ENCODE data around the gene YJEFN3.

YJEFN3 gene

GRCh38 chr19:19490214-19490968 lies 38.3 kb upstream of the YJEFN3 start:
- no peak overlapping the region for H3K4me3 Mint-ChIP-seq
- peak overlapping the region; percentile 92 for H3K27ac Mint-ChIP-seq
- peak; percentile 67 for DNase-seq
- ATAC-seq (replicated peaks) = peak; percentile 50 to 65
- peaks cover 30 to 36% of the 10 kb centered on the region in 2 donors for H3K36me3 Mint-ChIP-seq
- H3K27me3 Mint-ChIP-seq = no peaks in the 10 kb centered on the region
- no peaks in the 10 kb centered on the region for H3K9me3 Mint-ChIP-seq
- peaks cover 37 to 47% of the 10 kb centered on the region in 2 donors for H3K4me1 Mint-ChIP-seq

- Mint-ChIP-seq H3K4me1 (peaks cover 33 to 41% of the 10 kb centered on the region in 2 donors), H3K36me3 (peaks cover 34 to 44% of the 10 kb centered on the region in 2 donors), H3K27ac (no peak overlapping the region), H3K9me3 (no peaks in the 10 kb centered on the region), H3K4me3 (no peak overlapping the region), H3K27me3 (no peaks in the 10 kb centered on the region)
- DNase-seq (no peak), ATAC-seq (replicated peaks) (no peak)
These were observed 37.2 kb upstream of the YJEFN3 start for GRCh38 chr19:19491321-19492025.

GRCh38 chr19:19492026-19492610 lies 36.6 kb upstream of the YJEFN3 start:
- Mint-ChIP-seq H3K4me3 (no peak overlapping the region), H3K27ac (no peak overlapping the region), H3K36me3 (peaks cover 37 to 46% of the 10 kb centered on the region in 2 donors), H3K27me3 (no peaks in the 10 kb centered on the region), H3K9me3 (no peaks in the 10 kb centered on the region), H3K4me1 (peaks cover 31 to 41% of the 10 kb centered on the region in 2 donors)
- DNase-seq (no peak), ATAC-seq (replicated peaks) (no peak)

- no peak overlapping the region for H3K4me3 Mint-ChIP-seq
- ATAC-seq (replicated peaks) (no peak), DNase-seq (no peak)
- peaks cover 16 to 24% of the 10 kb centered on the region in 2 donors for H3K4me1 Mint-ChIP-seq
- no peaks in the 10 kb centered on the region for H3K27me3 Mint-ChIP-seq
- no peaks in the 10 kb centered on the region for H3K9me3 Mint-ChIP-seq
- peaks cover 39 to 51% of the 10 kb centered on the region in 2 donors for H3K36me3 Mint-ChIP-seq
- H3K27ac Mint-ChIP-seq = no peak overlapping the region
These were observed 34.7 kb upstream of the YJEFN3 start for GRCh38 chr19:19493841-19494546.

- Mint-ChIP-seq H3K27ac (no peak overlapping the region), H3K36me3 (peaks cover 44 to 46% of the 10 kb centered on the region in 2 donors), H3K27me3 (no peaks in the 10 kb centered on the region), H3K9me3 (no peaks in the 10 kb centered on the region), H3K4me3 (no peak overlapping the region), H3K4me1 (peaks cover 2 to 6% of the 10 kb centered on the region in 2 donors)
- DNase-seq = no peak
- ATAC-seq (replicated peaks) = no peak
These were observed 32.8 kb upstream of the YJEFN3 start for GRCh38 chr19:19495614-19496603.

GRCh38 chr19:19498255-19498991 lies 30.3 kb upstream of the YJEFN3 start:
- DNase-seq (no peak), ATAC-seq (replicated peaks) (no peak)
- H3K36me3 Mint-ChIP-seq = peaks cover 58% of the 10 kb centered on the region in 2 donors
- no peak overlapping the region for H3K4me3 Mint-ChIP-seq
- peak overlapping the region; percentile 82 for H3K27ac Mint-ChIP-seq
- peaks cover 2 to 6% of the 10 kb centered on the region in 2 donors for H3K4me1 Mint-ChIP-seq
- H3K27me3 Mint-ChIP-seq = no peaks in the 10 kb centered on the region
- no peaks in the 10 kb centered on the region for H3K9me3 Mint-ChIP-seq

GRCh38 chr19:19499272-19499995 lies 29.3 kb upstream of the YJEFN3 start:
- DNase-seq = no peak
- Mint-ChIP-seq H3K36me3 (peaks cover 54 to 60% of the 10 kb centered on the region in 2 donors), H3K4me1 (peaks cover 2 to 6% of the 10 kb centered on the region in 2 donors), H3K27me3 (no peaks in the 10 kb centered on the region), H3K27ac (peak overlapping the region; percentile 82), H3K4me3 (no peak overlapping the region), H3K9me3 (no peaks in the 10 kb centered on the region)
- ATAC-seq (replicated peaks) = no peak

- Mint-ChIP-seq H3K9me3 (no peaks in the 10 kb centered on the region), H3K36me3 (peaks cover 54 to 59% of the 10 kb centered on the region in 2 donors), H3K4me1 (no peaks in the 10 kb centered on the region), H3K4me3 (no peak overlapping the region), H3K27me3 (no peaks in the 10 kb centered on the region), H3K27ac (peak overlapping the region; percentile 59)
- DNase-seq (no peak), ATAC-seq (replicated peaks) (no peak)
These were observed 27.6 kb upstream of the YJEFN3 start for GRCh38 chr19:19500975-19501644.

- Mint-ChIP-seq H3K27ac (peak overlapping the region; percentile 69), H3K36me3 (peaks cover 53 to 60% of the 10 kb centered on the region in 2 donors), H3K9me3 (no peaks in the 10 kb centered on the region), H3K4me1 (no peaks in the 10 kb centered on the region), H3K27me3 (no peaks in the 10 kb centered on the region), H3K4me3 (no peak overlapping the region)
- DNase-seq = no peak
- no peak for ATAC-seq (replicated peaks)
These were observed 26.9 kb upstream of the YJEFN3 start for GRCh38 chr19:19501798-19502197.

GRCh38 chr19:19502281-19502680 lies 26.4 kb upstream of the YJEFN3 start:
- no peak for DNase-seq
- Mint-ChIP-seq H3K36me3 (peaks cover 53 to 59% of the 10 kb centered on the region in 2 donors), H3K27ac (peak overlapping the region; percentile 69), H3K27me3 (no peaks in the 10 kb centered on the region), H3K4me1 (no peaks in the 10 kb centered on the region), H3K4me3 (no peak overlapping the region), H3K9me3 (no peaks in the 10 kb centered on the region)
- no peak for ATAC-seq (replicated peaks)

- H3K4me1 Mint-ChIP-seq = no peaks in the 10 kb centered on the region
- H3K4me3 Mint-ChIP-seq = no peak overlapping the region
- peaks cover 57 to 64% of the 10 kb centered on the region in 2 donors for H3K36me3 Mint-ChIP-seq
- H3K27ac Mint-ChIP-seq = peak overlapping the region; percentile 33
- no peaks in the 10 kb centered on the region for H3K27me3 Mint-ChIP-seq
- ATAC-seq (replicated peaks) = no peak
- no peaks in the 10 kb centered on the region for H3K9me3 Mint-ChIP-seq
- no peak for DNase-seq
These were observed 25.7 kb upstream of the YJEFN3 start for GRCh38 chr19:19502808-19503602.
